ENCODE data around the gene IGF2BP2. TPM values are rescaled to one million over a fixed set of nuclear protein-coding genes. Genes with fewer than 3 reads are reported as not detected.
"Not testable (repeated sequence)": the region's sequence is repeated elsewhere in the genome, so short reads cannot be mapped to it uniquely, and the experiment has no call there.

Gene IGF2BP2
- total RNA-seq (ENCODE audit: insufficient read depth, low replicate concordance) = 60.9 TPM

- peak; percentile 91 for DNase-seq (ENCODE audit: low spot score)
These were observed at the start of gene IGF2BP2 for GRCh38 chr3:185825006-185825638. TSS of gene IGF2BP2 (minus strand) at chr3:185825042. CDS start at chr3:185824960, 82 bp downstream.

- no peak for DNase-seq (ENCODE audit: low spot score)
These were observed 49.3 kb upstream of the IGF2BP2 start for GRCh38 chr3:185874119-185874518.

- no peak for DNase-seq (ENCODE audit: low spot score)
These were observed 42.8 kb upstream of the IGF2BP2 start for GRCh38 chr3:185867650-185868049.

- DNase-seq (ENCODE audit: low spot score) = no peak
These were observed 42.2 kb upstream of the IGF2BP2 start for GRCh38 chr3:185866995-185867394.

- no peak for DNase-seq (ENCODE audit: low spot score)
These were observed 41.7 kb upstream of the IGF2BP2 start for GRCh38 chr3:185866555-185866954.

GRCh38 chr3:185865247-185865646 lies 40.4 kb upstream of the IGF2BP2 start:
- DNase-seq (ENCODE audit: low spot score) = no peak

GRCh38 chr3:185864767-185865166 lies 39.9 kb upstream of the IGF2BP2 start:
- no peak for DNase-seq (ENCODE audit: low spot score)

GRCh38 chr3:185862920-185863319 lies 38.1 kb upstream of the IGF2BP2 start:
- DNase-seq (ENCODE audit: low spot score) = no peak

- no peak for DNase-seq (ENCODE audit: low spot score)
These were observed 34.6 kb upstream of the IGF2BP2 start for GRCh38 chr3:185859294-185859972.

- no peak for DNase-seq (ENCODE audit: low spot score)
These were observed 33.8 kb upstream of the IGF2BP2 start for GRCh38 chr3:185858502-185859225.

- DNase-seq (ENCODE audit: low spot score) = no peak
These were observed 32.4 kb upstream of the IGF2BP2 start for GRCh38 chr3:185857208-185857607.

GRCh38 chr3:185856652-185857051 lies 31.8 kb upstream of the IGF2BP2 start:
- DNase-seq (ENCODE audit: low spot score) = no peak

- DNase-seq (ENCODE audit: low spot score) = not testable (repeated sequence)
These were observed 28.9 kb upstream of the IGF2BP2 start for GRCh38 chr3:185853771-185854170.

GRCh38 chr3:185852635-185853034 lies 27.8 kb upstream of the IGF2BP2 start:
- DNase-seq (ENCODE audit: low spot score) = no peak

- DNase-seq (ENCODE audit: low spot score) = no peak
These were observed 27.1 kb upstream of the IGF2BP2 start for GRCh38 chr3:185851959-185852358.

GRCh38 chr3:185851046-185851445 lies 26.2 kb upstream of the IGF2BP2 start:
- no peak for DNase-seq (ENCODE audit: low spot score)

- DNase-seq (ENCODE audit: low spot score) = no peak
These were observed 22.7 kb upstream of the IGF2BP2 start for GRCh38 chr3:185847506-185847905.

GRCh38 chr3:185846037-185846436 lies 21.2 kb upstream of the IGF2BP2 start:
- DNase-seq (ENCODE audit: low spot score) = no peak

GRCh38 chr3:185844051-185844450 lies 19.2 kb upstream of the IGF2BP2 start:
- DNase-seq (ENCODE audit: low spot score) = no peak

GRCh38 chr3:185843635-185844034 lies 18.8 kb upstream of the IGF2BP2 start:
- no peak for DNase-seq (ENCODE audit: low spot score)

GRCh38 chr3:185843126-185843525 lies 18.3 kb upstream of the IGF2BP2 start:
- no peak for DNase-seq (ENCODE audit: low spot score)

- no peak for DNase-seq (ENCODE audit: low spot score)
These were observed 17.4 kb upstream of the IGF2BP2 start for GRCh38 chr3:185842241-185842640.
